Body of pancreas (tissue), 4 donors: ENCODE measurements around the gene HOOK2. TPM values are rescaled to one million over a fixed set of nuclear protein-coding genes. Genes with fewer than 3 reads are reported as not detected.

Experiments
- ATAC-seq: fragments of 150-250 bp; one replicate; pipeline ENCODE4 v1.9.1; 2016
- DNase-seq, 4 donors: peaks; one replicate each; pipeline ENCODE4 v3.0.0-alpha.2; 2019
- H3K27ac ChIP-seq, 4 donors: fragments of 200-600 bp; sonication (generic); 1 replicate in 3 of 4; 2 replicates in 1 of 4; pipeline versions ENCODE4 v1.5.1 to v1.6.1; 2016 to 2019; ENCODE audit warnings: mild to moderate bottlenecking in 1 of 4, mixed read lengths in 1 of 4, moderate library complexity in 1 of 4
- H3K27me3 ChIP-seq, 2 donors: fragments of 200-600 bp; sonication (generic); one replicate each; pipeline ENCODE4 v1.6.0; 2016; ENCODE audit warnings: mild to moderate bottlenecking in 1 of 2
- H3K36me3 ChIP-seq, 2 donors: fragments of 200-600 bp; sonication (generic); replicated peaks in 1 of 2; 2 replicates each; pipeline ENCODE4 v1.5.1; 2016; ENCODE audit warnings: low read depth in 2 of 2; ENCODE audit not compliant: insufficient read depth in 1 of 2
- H3K4me1 ChIP-seq: fragments of 200-600 bp; sonication (generic); one replicate; pipeline ENCODE4 v1.6.0; 2016
- H3K4me3 ChIP-seq, 2 donors: fragments of 200-600 bp; sonication (generic); 1 replicate in 1 of 2; 2 replicates in 1 of 2; pipeline ENCODE4 v1.5.1; 2016 to 2019
- H3K9me3 ChIP-seq, 3 donors: fragments of 200-600 bp; sonication (generic); 1 replicate in 2 of 3; 2 replicates in 1 of 3; pipeline ENCODE4 v1.5.1; 2016
- POLR2A ChIP-seq, 3 donors: fragments of 450-650 bp; IDR thresholded peaks; one replicate each; pipeline ENCODE4 v1.6.1; 2016; ENCODE audit warnings: antibody characterized with exemption in 3 of 3, mild to moderate bottlenecking in 2 of 3
- WGBS, 2 donors: methylation state at CpG; one replicate each; pipeline ENCODE4 v1.1.5; 2017; 5-methylcytosine and 5-hydroxymethylcytosine counted together
- intact Hi-C: fragments of 100-400 bp; cut with DNase I; formaldehyde crosslinking; loops from one replicate; pipeline ENCODE4 v1.15.1; 2023
- total RNA-seq, 2 donors: library from RNA; depleted of rRNA; stranded (reverse); fragments of >200 nt; gene quantifications; one replicate each; pipeline ENCODE4 v1.1.0, GENCODE V29; 2016
- TF ChIP-seq, protein P1 (sequence below), 7 experiments: fragments of 450-650 bp in 4 of 7; fragments of 200-600 bp in 3 of 7; sonication (generic) in 3 of 7; IDR thresholded peaks; one replicate each; pipeline ENCODE4 v1.5.1; 2016 to 2019; ENCODE audit warnings: antibody characterized with exemption in 7 of 7

HOOK2 gene
- total RNA-seq, 2 donors from 2014 or later, result 114 to 354 TPM

DNA sequence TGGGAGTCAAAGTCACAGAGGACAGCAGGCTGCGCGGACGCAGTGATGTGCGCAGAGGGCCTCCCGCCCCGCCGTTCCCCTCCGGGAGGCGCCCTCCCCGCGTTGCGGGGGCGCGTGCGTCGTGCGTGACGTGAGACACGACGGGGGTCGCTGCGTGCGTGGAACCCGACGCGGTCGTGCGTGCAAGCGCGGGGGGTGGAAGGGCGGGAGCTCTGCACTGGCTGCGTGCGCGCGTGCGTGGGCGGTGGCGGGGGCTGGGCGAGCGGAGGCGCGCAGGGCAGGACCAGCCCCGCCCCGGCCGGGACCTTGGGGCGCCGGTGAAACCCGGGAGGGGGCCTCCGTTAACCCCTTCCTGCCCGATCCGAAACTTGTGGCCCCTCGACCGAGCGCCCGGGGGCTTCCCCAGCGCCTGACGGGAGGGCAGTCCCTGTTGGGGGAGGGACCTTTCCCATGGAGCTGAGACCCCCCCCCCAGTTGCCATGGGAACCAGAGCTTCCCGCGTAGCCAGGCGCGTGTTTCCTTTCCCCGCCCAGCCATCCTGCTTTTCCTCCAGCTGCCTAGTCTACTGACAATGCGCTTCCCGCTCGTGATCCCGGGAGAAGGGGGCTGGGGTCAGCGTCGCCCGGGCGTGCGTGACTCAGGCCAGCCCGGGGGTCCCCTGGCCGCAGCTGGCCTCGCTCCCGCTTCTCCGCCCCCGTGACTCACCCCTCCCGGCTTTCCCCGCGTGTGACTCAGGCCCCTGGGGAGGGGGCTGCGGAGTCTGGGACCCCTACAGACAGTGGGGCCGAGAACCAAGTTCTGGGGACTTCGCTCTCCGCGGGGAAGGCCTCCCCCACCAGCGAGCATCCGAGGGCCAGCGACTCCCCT, 7.3 kb upstream of the HOOK2 start:
- Histone ChIP-seq H3K4me3 (no peak overlapping the region), H3K4me1 (peaks cover 72% of the 10 kb centered on the region)
- 1 to 20% methylated on average over 6 to 76 of the region's 88 CpGs for WGBS, 2 donors

DNA sequence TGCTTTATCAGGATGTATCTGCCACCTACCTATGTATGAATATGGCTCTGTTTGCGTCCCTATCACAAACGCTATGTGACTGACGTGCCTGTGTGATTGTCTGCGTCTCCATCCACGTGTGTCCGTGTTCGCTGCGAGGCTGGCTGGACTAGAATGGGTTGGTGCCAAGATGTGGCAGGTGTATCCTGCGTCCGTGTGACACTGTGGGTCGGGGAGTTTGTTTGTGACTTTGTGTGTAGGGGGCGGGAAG, 6.7 kb upstream of the HOOK2 start:
- ATAC-seq, result no peak
- Histone ChIP-seq H3K9me3 (no peaks in the 10 kb centered on the region), H3K27me3 (no peaks in the 10 kb centered on the region), H3K4me3 (no peak overlapping the region), H3K36me3 (no peaks in the 10 kb centered on the region), H3K4me1 (peaks cover 70% of the 10 kb centered on the region), H3K27ac (peak overlapping the region; percentile 78 to 100 (median 96))
- no peak for TF ChIP-seq POLR2A (IDR thresholded peaks at IDR 0.05)
- TF ChIP-seq, protein P1, sequence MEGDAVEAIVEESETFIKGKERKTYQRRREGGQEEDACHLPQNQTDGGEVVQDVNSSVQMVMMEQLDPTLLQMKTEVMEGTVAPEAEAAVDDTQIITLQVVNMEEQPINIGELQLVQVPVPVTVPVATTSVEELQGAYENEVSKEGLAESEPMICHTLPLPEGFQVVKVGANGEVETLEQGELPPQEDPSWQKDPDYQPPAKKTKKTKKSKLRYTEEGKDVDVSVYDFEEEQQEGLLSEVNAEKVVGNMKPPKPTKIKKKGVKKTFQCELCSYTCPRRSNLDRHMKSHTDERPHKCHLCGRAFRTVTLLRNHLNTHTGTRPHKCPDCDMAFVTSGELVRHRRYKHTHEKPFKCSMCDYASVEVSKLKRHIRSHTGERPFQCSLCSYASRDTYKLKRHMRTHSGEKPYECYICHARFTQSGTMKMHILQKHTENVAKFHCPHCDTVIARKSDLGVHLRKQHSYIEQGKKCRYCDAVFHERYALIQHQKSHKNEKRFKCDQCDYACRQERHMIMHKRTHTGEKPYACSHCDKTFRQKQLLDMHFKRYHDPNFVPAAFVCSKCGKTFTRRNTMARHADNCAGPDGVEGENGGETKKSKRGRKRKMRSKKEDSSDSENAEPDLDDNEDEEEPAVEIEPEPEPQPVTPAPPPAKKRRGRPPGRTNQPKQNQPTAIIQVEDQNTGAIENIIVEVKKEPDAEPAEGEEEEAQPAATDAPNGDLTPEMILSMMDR (IDR thresholded peaks at IDR 0.05), result no peak
- no peak for DNase-seq
- WGBS, 2 donors, result 0% methylated on average over 2 to 12 of the region's 12 CpGs
- intact Hi-C loops, result no loop called here

More for the DNA sequence above, 7.3 kb upstream of the HOOK2 start:
- DNase-seq (peak; percentile 76 to 85 (median 80)), ATAC-seq (peak; percentile 36)
- Histone ChIP-seq H3K36me3 (no peaks in the 10 kb centered on the region), H3K9me3 (no peaks in the 10 kb centered on the region), H3K27me3 (no peaks in the 10 kb centered on the region), H3K27ac (peak overlapping the region; percentile 78 to 100 (median 96))
- intact Hi-C loops, result no loop called here
- TF ChIP-seq POLR2A (IDR thresholded peaks at IDR 0.05), result peak; percentile 48 to 78 (median 58)
- TF ChIP-seq, protein P1 (IDR thresholded peaks at IDR 0.05), result peak in 3 of 7 experiments; percentile 1 to 19 (median 11)

GRCh38 chr19:12779162-12779993, 4.0 kb upstream of the HOOK2 start:
- TF ChIP-seq, protein P1 (IDR thresholded peaks at IDR 0.05), result no peak
- TF ChIP-seq POLR2A (IDR thresholded peaks at IDR 0.05), result no peak
- DNase-seq (peak in 3 of 4 donors; percentile 26 to 57 (median 36)), ATAC-seq (no peak)
- Histone ChIP-seq H3K4me1 (peaks cover 55% of the 10 kb centered on the region), H3K4me3 (no peak overlapping the region), H3K27ac (peak overlapping the region; percentile 87 to 100 (median 96)), H3K36me3 (no peaks in the 10 kb centered on the region), H3K9me3 (no peaks in the 10 kb centered on the region), H3K27me3 (no peaks in the 10 kb centered on the region)
- WGBS, 2 donors, result 70 to 74% methylated on average over 14 to 15 of the region's 15 CpGs
- intact Hi-C loops, result no loop called here

DNA sequence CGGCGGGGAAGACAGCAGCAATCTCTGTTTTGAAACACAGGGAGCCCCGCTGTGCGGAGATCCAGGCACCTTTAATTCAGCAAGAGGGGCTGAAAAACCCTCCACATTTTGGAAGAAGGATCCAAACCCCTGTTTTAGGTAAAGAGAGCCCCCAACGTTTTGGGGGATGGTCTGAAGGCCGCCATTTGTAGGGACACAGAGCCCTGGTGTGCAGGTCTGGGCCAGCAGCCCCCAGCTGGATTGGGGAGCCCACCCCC, 3.5 kb upstream of the HOOK2 start:
- Histone ChIP-seq H3K27me3 (no peaks in the 10 kb centered on the region), H3K4me3 (no peak overlapping the region), H3K9me3 (no peaks in the 10 kb centered on the region), H3K27ac (peak overlapping the region; percentile 87 to 100 (median 96)), H3K4me1 (peaks cover 54% of the 10 kb centered on the region), H3K36me3 (no peaks in the 10 kb centered on the region)
- TF ChIP-seq, protein P1 (IDR thresholded peaks at IDR 0.05), result no peak
- no peak for TF ChIP-seq POLR2A (IDR thresholded peaks at IDR 0.05)
- ATAC-seq, result no peak
- no peak for DNase-seq
- 58 to 61% methylated on average over 6 of the region's 6 CpGs for WGBS, 2 donors
- intact Hi-C loops, result no loop called here
